ENCODE results near the gene CGRRF1.

CGRRF1 gene

GRCh38 chr14:54502602-54503001 lies 7.1 kb upstream of the CGRRF1 start:
- Histone ChIP-seq H3K27ac (ENCODE audit: low read length) (no peak overlapping the region), H4K20me1 (ENCODE audit: insufficient read depth, low read length) (no peaks in the 10 kb centered on the region), H3K4me1 (ENCODE audit: low read length) (peaks cover 7% of the 10 kb centered on the region), H3K27me3 (ENCODE audit: low read depth, low read length) (0 out of 2 replicates have a peak, but pooled peaks cover 5% of the 10 kb centered on the region), H3K4me2 (ENCODE audit: low read length) (no peak overlapping the region), H3K79me2 (ENCODE audit: low read length) (no peaks in the 10 kb centered on the region), H3K36me3 (replicated peaks; ENCODE audit: low read depth, low read length) (no peaks in the 10 kb centered on the region), H2AFZ (ENCODE audit: low read depth, low read length) (no peak overlapping the region), H3K4me3 (ENCODE audit: low read length) (no peak overlapping the region), H3K9ac (ENCODE audit: low read length) (no peak overlapping the region), H3K9me3 (ENCODE audit: insufficient read depth, low read length) (no peaks in the 10 kb centered on the region)
- no peak for TF ChIP-seq EZH2phosphoT487 (IDR thresholded peaks at IDR 0.05; ENCODE audit: low read depth)
- TF ChIP-seq CTCF (IDR thresholded peaks at IDR 0.05; ENCODE audit: low read depth, low read length) = no peak

GRCh38 chr14:54503486-54503885 lies 6.2 kb upstream of the CGRRF1 start:
- Histone ChIP-seq H4K20me1 (ENCODE audit: insufficient read depth, low read length) (no peaks in the 10 kb centered on the region), H3K79me2 (ENCODE audit: low read length) (no peaks in the 10 kb centered on the region), H3K27me3 (ENCODE audit: low read depth, low read length) (0 out of 2 replicates have a peak, but pooled peaks cover 5% of the 10 kb centered on the region), H3K36me3 (replicated peaks; ENCODE audit: low read depth, low read length) (no peaks in the 10 kb centered on the region), H3K4me2 (ENCODE audit: low read length) (no peak overlapping the region), H3K27ac (ENCODE audit: low read length) (no peak overlapping the region), H3K4me1 (ENCODE audit: low read length) (peaks cover 7% of the 10 kb centered on the region), H2AFZ (ENCODE audit: low read depth, low read length) (peak overlapping the region; percentile 76), H3K9ac (ENCODE audit: low read length) (no peak overlapping the region), H3K4me3 (ENCODE audit: low read length) (no peak overlapping the region), H3K9me3 (ENCODE audit: insufficient read depth, low read length) (no peaks in the 10 kb centered on the region)
- peak; percentile 24 for TF ChIP-seq CTCF (IDR thresholded peaks at IDR 0.05; ENCODE audit: low read depth, low read length)
- no peak for TF ChIP-seq EZH2phosphoT487 (IDR thresholded peaks at IDR 0.05; ENCODE audit: low read depth)

GRCh38 chr14:54512393-54512792 lies 2.7 kb downstream of the CGRRF1 start:
- Histone ChIP-seq H3K27ac (ENCODE audit: low read length) (no peak overlapping the region), H3K9ac (ENCODE audit: low read length) (no peak overlapping the region), H3K36me3 (replicated peaks; ENCODE audit: low read depth, low read length) (peaks cover 24% of the 10 kb centered on the region), H3K79me2 (ENCODE audit: low read length) (peaks cover 23% of the 10 kb centered on the region), H3K4me1 (ENCODE audit: low read length) (peaks cover 10% of the 10 kb centered on the region), H2AFZ (ENCODE audit: low read depth, low read length) (no peak overlapping the region), H4K20me1 (ENCODE audit: insufficient read depth, low read length) (no peaks in the 10 kb centered on the region), H3K4me3 (ENCODE audit: low read length) (no peak overlapping the region), H3K27me3 (ENCODE audit: low read depth, low read length) (no peaks in the 10 kb centered on the region), H3K4me2 (ENCODE audit: low read length) (no peak overlapping the region), H3K9me3 (ENCODE audit: insufficient read depth, low read length) (peaks cover 15% of the 10 kb centered on the region; the same call in 1 of the 2 replicates)
- no peak for TF ChIP-seq CTCF (IDR thresholded peaks at IDR 0.05; ENCODE audit: low read depth, low read length)
- TF ChIP-seq EZH2phosphoT487 (IDR thresholded peaks at IDR 0.05; ENCODE audit: low read depth) = no peak

GRCh38 chr14:54515670-54516069 lies 6.0 kb downstream of the CGRRF1 start:
- Histone ChIP-seq H3K4me3 (ENCODE audit: low read length) (no peak overlapping the region), H3K36me3 (replicated peaks; ENCODE audit: low read depth, low read length) (peaks cover 24% of the 10 kb centered on the region), H3K27ac (ENCODE audit: low read length) (no peak overlapping the region), H3K27me3 (ENCODE audit: low read depth, low read length) (no peaks in the 10 kb centered on the region), H3K4me2 (ENCODE audit: low read length) (no peak overlapping the region), H3K9ac (ENCODE audit: low read length) (no peak overlapping the region), H3K9me3 (ENCODE audit: insufficient read depth, low read length) (peaks cover 15% of the 10 kb centered on the region; the same call in 1 of the 2 replicates), H2AFZ (ENCODE audit: low read depth, low read length) (no peak overlapping the region), H3K4me1 (ENCODE audit: low read length) (peaks cover 2% of the 10 kb centered on the region), H4K20me1 (ENCODE audit: insufficient read depth, low read length) (no peaks in the 10 kb centered on the region), H3K79me2 (ENCODE audit: low read length) (peaks cover 17% of the 10 kb centered on the region)
- TF ChIP-seq EZH2phosphoT487 (IDR thresholded peaks at IDR 0.05; ENCODE audit: low read depth) (no peak), CTCF (IDR thresholded peaks at IDR 0.05; ENCODE audit: low read depth, low read length) (no peak)

All from OCI-LY3 (cell line).